NCI-H2081 treated with DMSO at 0.1 percent for 48 hours (cell line): Measurements from ENCODE around the gene GDF15.

ENCODE experiments used
- DNase-seq: peaks from one replicate; lab custom pipeline; 2025; lab: John Stamatoyannopoulos, UW

The GDF15 gene

GRCh38 chr19:18431351-18432197, 45.6 kb downstream of the GDF15 start:
- no peak for DNase-seq

- no peak for DNase-seq
Observed at GRCh38 chr19:18432275-18433014, 46.5 kb downstream of the GDF15 start.

- no peak for DNase-seq
Observed at GRCh38 chr19:18433015-18433691, 47.2 kb downstream of the GDF15 start.

GRCh38 chr19:18433735-18434398, 47.9 kb downstream of the GDF15 start:
- no peak for DNase-seq

GRCh38 chr19:18434411-18435175, 48.6 kb downstream of the GDF15 start:
- DNase-seq: no peak

- DNase-seq: no peak
Observed at GRCh38 chr19:18435178-18435841, 49.4 kb downstream of the GDF15 start.

GRCh38 chr19:18435842-18436670, 50.1 kb downstream of the GDF15 start:
- no peak for DNase-seq

- DNase-seq: no peak
Observed at GRCh38 chr19:18436671-18437490, 50.9 kb downstream of the GDF15 start.

- DNase-seq: no peak
Observed at GRCh38 chr19:18437491-18438330, 51.8 kb downstream of the GDF15 start, which contains the start of gene ISYNA1. Gene ISYNA1 (minus strand): TSS chr19:18438133. CDS start chr19:18437979, 154 bp downstream.

GRCh38 chr19:18438331-18439024, 52.5 kb downstream of the GDF15 start:
- no peak for DNase-seq
